ENCODE data around the gene STK16. TPM values are rescaled to one million over a fixed set of nuclear protein-coding genes. Genes with fewer than 3 reads are reported as not detected.

The STK16 gene
- total RNA-seq, 1 experiment from 2014 or later, result 22.0 TPM

- BruUV-seq (replicated peaks), result no TSS peak
- intact Hi-C loops (cut with micrococcal nuclease; ENCODE audit: unreplicated experiment), result no loop called here
These were observed 35.4 kb downstream of the STK16 start for GRCh38 chr2:219280651-219281050.

GRCh38 chr2:219281588-219281987, 36.3 kb downstream of the STK16 start:
- ChIA-PET CTCF (no interaction called here), POLR2A (ENCODE audit: low non-redundant PET) (no interaction called here)
- no peak for DNase-seq (ENCODE audit: low spot score)
- Histone ChIP-seq H3K36me3 (ENCODE audit: insufficient read depth, low read length, poor library complexity, severe bottlenecking) (peaks cover 2% of the 10 kb centered on the region), H3K4me1 (ENCODE audit: insufficient read depth, low read length, poor library complexity, severe bottlenecking) (peaks cover 20% of the 10 kb centered on the region), H3K27me3 (replicated peaks; ENCODE audit: insufficient read depth, low read depth, low read length, poor library complexity) (no peaks in the 10 kb centered on the region), H3K27ac (ENCODE audit: low read depth, low read length, poor library complexity, severe bottlenecking) (no peak overlapping the region), H3K4me3 (ENCODE audit: low read depth, low read length, poor library complexity, severe bottlenecking) (no peak overlapping the region), H3K9me3 (ENCODE audit: low read depth, low read length, poor library complexity, severe bottlenecking) (no peaks in the 10 kb centered on the region)
- no TSS peak for BruUV-seq (replicated peaks)
- intact Hi-C loops (cut with micrococcal nuclease; ENCODE audit: unreplicated experiment), result no loop called here
- no peak for TF ChIP-seq EZH2 (IDR thresholded peaks at IDR 0.05; ENCODE audit: borderline replicate concordance, low read depth, low read length, poor library complexity, severe bottlenecking)
- TF ChIP-seq, protein P1, sequence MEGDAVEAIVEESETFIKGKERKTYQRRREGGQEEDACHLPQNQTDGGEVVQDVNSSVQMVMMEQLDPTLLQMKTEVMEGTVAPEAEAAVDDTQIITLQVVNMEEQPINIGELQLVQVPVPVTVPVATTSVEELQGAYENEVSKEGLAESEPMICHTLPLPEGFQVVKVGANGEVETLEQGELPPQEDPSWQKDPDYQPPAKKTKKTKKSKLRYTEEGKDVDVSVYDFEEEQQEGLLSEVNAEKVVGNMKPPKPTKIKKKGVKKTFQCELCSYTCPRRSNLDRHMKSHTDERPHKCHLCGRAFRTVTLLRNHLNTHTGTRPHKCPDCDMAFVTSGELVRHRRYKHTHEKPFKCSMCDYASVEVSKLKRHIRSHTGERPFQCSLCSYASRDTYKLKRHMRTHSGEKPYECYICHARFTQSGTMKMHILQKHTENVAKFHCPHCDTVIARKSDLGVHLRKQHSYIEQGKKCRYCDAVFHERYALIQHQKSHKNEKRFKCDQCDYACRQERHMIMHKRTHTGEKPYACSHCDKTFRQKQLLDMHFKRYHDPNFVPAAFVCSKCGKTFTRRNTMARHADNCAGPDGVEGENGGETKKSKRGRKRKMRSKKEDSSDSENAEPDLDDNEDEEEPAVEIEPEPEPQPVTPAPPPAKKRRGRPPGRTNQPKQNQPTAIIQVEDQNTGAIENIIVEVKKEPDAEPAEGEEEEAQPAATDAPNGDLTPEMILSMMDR (conservative IDR thresholded peaks at IDR 0.05; ENCODE audit: low read depth, low read length), result no peak

More at GRCh38 chr2:219280651-219281050, 35.4 kb downstream of the STK16 start:
- CTCF ChIA-PET, result no interaction called here
- no peak overlapping the region for H3K27ac ChIP-seq (ENCODE audit: low read depth, low read length, poor library complexity, severe bottlenecking)
- TF ChIP-seq, protein P1 (conservative IDR thresholded peaks at IDR 0.05; ENCODE audit: low read depth, low read length), result no peak
- no peak for TF ChIP-seq EZH2 (IDR thresholded peaks at IDR 0.05; ENCODE audit: borderline replicate concordance, low read depth, low read length, poor library complexity, severe bottlenecking)
- POLR2A ChIA-PET (ENCODE audit: low non-redundant PET), result interaction anchor here (0.5 kb wide), 1 partner anchor 162 kb away, joined by 4 read pairs; no protein-coding TSS in a partner anchor
- H3K36me3 ChIP-seq (ENCODE audit: insufficient read depth, low read length, poor library complexity, severe bottlenecking), result peaks cover 2% of the 10 kb centered on the region
- no peaks in the 10 kb centered on the region for H3K27me3 ChIP-seq (replicated peaks; ENCODE audit: insufficient read depth, low read depth, low read length, poor library complexity)
- H3K9me3 ChIP-seq (ENCODE audit: low read depth, low read length, poor library complexity, severe bottlenecking), result no peaks in the 10 kb centered on the region
- H3K4me1 ChIP-seq (ENCODE audit: insufficient read depth, low read length, poor library complexity, severe bottlenecking), result peaks cover 20% of the 10 kb centered on the region
- no peak overlapping the region for H3K4me3 ChIP-seq (ENCODE audit: low read depth, low read length, poor library complexity, severe bottlenecking)
- no peak for DNase-seq (ENCODE audit: low spot score)

DNA sequence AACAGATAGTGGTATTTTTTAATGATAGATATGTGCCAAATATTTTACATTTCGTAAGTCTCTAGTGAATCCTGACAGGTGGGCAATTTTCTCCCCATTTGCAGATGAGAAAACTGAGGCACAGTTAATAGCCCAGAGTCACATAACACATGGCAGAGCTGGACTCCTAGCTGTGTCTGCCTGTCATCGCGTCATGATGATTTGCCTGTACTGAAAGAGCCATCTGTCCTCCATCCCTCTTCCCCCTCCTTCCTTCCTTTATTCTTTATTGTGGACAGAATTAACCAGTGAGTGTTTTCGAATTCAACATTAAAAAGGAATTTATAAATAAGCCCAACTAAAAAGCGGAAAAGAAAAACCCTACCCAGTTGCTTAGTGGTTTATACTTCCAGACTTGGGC, 37.1 kb downstream of the STK16 start:
- ChIA-PET CTCF (no interaction called here), POLR2A (ENCODE audit: low non-redundant PET) (no interaction called here)
- no TSS peak for BruUV-seq (replicated peaks)
- intact Hi-C loops (cut with micrococcal nuclease; ENCODE audit: unreplicated experiment), result no loop called here
- Histone ChIP-seq H3K27ac (ENCODE audit: low read depth, low read length, poor library complexity, severe bottlenecking) (no peak overlapping the region), H3K27me3 (replicated peaks; ENCODE audit: insufficient read depth, low read depth, low read length, poor library complexity) (no peaks in the 10 kb centered on the region), H3K4me3 (ENCODE audit: low read depth, low read length, poor library complexity, severe bottlenecking) (no peak overlapping the region), H3K36me3 (ENCODE audit: insufficient read depth, low read length, poor library complexity, severe bottlenecking) (peaks cover 2% of the 10 kb centered on the region), H3K4me1 (ENCODE audit: insufficient read depth, low read length, poor library complexity, severe bottlenecking) (peaks cover 20% of the 10 kb centered on the region), H3K9me3 (ENCODE audit: low read depth, low read length, poor library complexity, severe bottlenecking) (no peaks in the 10 kb centered on the region)
- TF ChIP-seq, protein P1 (conservative IDR thresholded peaks at IDR 0.05; ENCODE audit: low read depth, low read length), result no peak
- TF ChIP-seq EZH2 (IDR thresholded peaks at IDR 0.05; ENCODE audit: borderline replicate concordance, low read depth, low read length, poor library complexity, severe bottlenecking), result no peak
- no peak for DNase-seq (ENCODE audit: low spot score)

All from A673 (cell line).